GM21528 (cell line): ENCODE results near the gene ITFG1.
"Not testable (repeated sequence)": the region's sequence is repeated elsewhere in the genome, so short reads cannot be mapped to it uniquely, and the experiment has no call there.

Experiments used
- ATAC-seq: cut with Tn5 transposase; IDR thresholded peaks from one replicate; pipeline ENCODE4 v1.9.1; 2021; ENCODE audit warnings: mild to moderate bottlenecking, moderate library complexity; ENCODE audit not compliant: unreplicated experiment, low FRiP score

ITFG1 gene

GRCh38 chr16:47475786-47476185 lies 14.9 kb upstream of the ITFG1 start:
- no peak for ATAC-seq

GRCh38 chr16:47473792-47474191 lies 12.9 kb upstream of the ITFG1 start:
- no peak for ATAC-seq

- not testable (repeated sequence) for ATAC-seq
Measured at GRCh38 chr16:47473004-47473403, 12.1 kb upstream of the ITFG1 start.

- ATAC-seq, result no peak
Measured at GRCh38 chr16:47470810-47471209, 9.9 kb upstream of the ITFG1 start.

GRCh38 chr16:47470211-47470610 lies 9.3 kb upstream of the ITFG1 start:
- ATAC-seq, result no peak

- no peak for ATAC-seq
Measured at GRCh38 chr16:47469227-47469626, 8.4 kb upstream of the ITFG1 start.

GRCh38 chr16:47468070-47468689 lies 7.3 kb upstream of the ITFG1 start:
- not testable (repeated sequence) for ATAC-seq

- no peak for ATAC-seq
Measured at GRCh38 chr16:47467501-47467900, 6.6 kb upstream of the ITFG1 start.

GRCh38 chr16:47465919-47466630 lies 5.2 kb upstream of the ITFG1 start:
- ATAC-seq, result no peak

GRCh38 chr16:47463771-47464624 lies 3.1 kb upstream of the ITFG1 start:
- no peak for ATAC-seq

- ATAC-seq, result peak; percentile 29
Measured at GRCh38 chr16:47461598-47462266, 869 bp upstream of the ITFG1 start.

GRCh38 chr16:47460359-47460710 lies 528 bp downstream of the ITFG1 start:
- ATAC-seq, result no peak

GRCh38 chr16:47459603-47460002 lies 1.3 kb downstream of the ITFG1 start:
- ATAC-seq, result no peak

GRCh38 chr16:47458331-47458730 lies 2.5 kb downstream of the ITFG1 start:
- no peak for ATAC-seq

- no peak for ATAC-seq
Measured at GRCh38 chr16:47449788-47450187, 11.1 kb downstream of the ITFG1 start.

GRCh38 chr16:47448830-47449575 lies 11.9 kb downstream of the ITFG1 start:
- no peak for ATAC-seq

- no peak for ATAC-seq
Measured at GRCh38 chr16:47446431-47446830, 14.4 kb downstream of the ITFG1 start.

- ATAC-seq, result not testable (repeated sequence)
Measured at GRCh38 chr16:47442884-47443283, 18.0 kb downstream of the ITFG1 start.

GRCh38 chr16:47440066-47440465 lies 20.8 kb downstream of the ITFG1 start:
- ATAC-seq, result not testable (repeated sequence)

GRCh38 chr16:47434274-47434673 lies 26.6 kb downstream of the ITFG1 start:
- not testable (repeated sequence) for ATAC-seq
